ENCODE results near the gene CPTP. TPM values are rescaled to one million over a fixed set of nuclear protein-coding genes. Genes with fewer than 3 reads are reported as not detected.

Gene CPTP
- 52.2 TPM for total RNA-seq (2021; ENCODE audit: unreplicated experiment)
- 54.5 TPM for polyA plus RNA-seq (2012; ENCODE audit: insufficient read length)
- percentile 55 among the genes with signal in this experiment for Bru-seq, nascent RNA
- BruChase-seq, experiment 1, labeled RNA remaining after a 2-hour chase = percentile 64 among the genes with signal in this experiment
- percentile 78 among the genes with signal in this experiment for BruChase-seq, experiment 2, labeled RNA remaining after a 6-hour chase
- long read RNA-seq, transcript CPTP-202 (2 exons, 1,101 nt) = minor isoform, 5 of 62 reads
- long read RNA-seq, transcript CPTP-201 (3 exons, 2,190 nt) = major isoform, 35 of 62 reads
- long read RNA-seq, partial matches to known transcripts = 0 of 62 reads
- long read RNA-seq, other reads (novel, unspliced or antisense) = 20 of 62 reads

- intact Hi-C loops (cut with micrococcal nuclease; ENCODE audit: unreplicated experiment) = no loop called here
These were observed at the start of gene CPTP, which contains the start of gene INTS11 for GRCh38 chr1:1324524-1325287. Gene CPTP (plus strand): TSS chr1:1324802. CDS start chr1:1326911, 2,109 bp downstream. Gene INTS11 (minus strand): TSS chr1:1324660. CDS start chr1:1324608, 52 bp downstream.

More at GRCh38 chr1:1324524-1325287, at the start of gene CPTP, which contains the start of gene INTS11:
- Histone ChIP-seq H3K4me1 (ENCODE audit: control insufficient read depth, insufficient read depth, low read length) (peaks cover 31% of the 10 kb centered on the region), H3K9me3 (ENCODE audit: control insufficient read depth, insufficient read depth, low read depth, low read length) (no peaks in the 10 kb centered on the region), H3K27me3 (ENCODE audit: control insufficient read depth, insufficient read depth, low read length) (no peaks in the 10 kb centered on the region), H3K4me3 (ENCODE audit: low read depth in 2 of 2, low read length in 2 of 2) (peak within 1 kb of the TSS; percentile 83 to 87), H3K27ac (ENCODE audit: low read length) (peak within 1 kb of the TSS; percentile 91), H3K36me3 (ENCODE audit: control insufficient read depth, insufficient read depth, low read length) (no peaks in the 10 kb centered on the region; the same call in none of the 2 replicates)
- in situ Hi-C loops (cut with HindIII; ENCODE audit: low pct_unique_long_range_greater_than_20kb, low sequenced_read_pairs) = no loop called here
- BruUV-seq (replicated peaks) = no TSS peak
- peak; percentile 84 for ATAC-seq
- no peak for DNase-seq (ENCODE audit: low read depth, low spot score)
- ChIA-PET CTCF (interaction anchor here (1.2 kb wide), 1 partner anchor 117 kb away, joined by 3 read pairs; no protein-coding TSS in a partner anchor), POLR2A (no interaction called here)
- TF ChIP-seq TCF7L2 (IDR thresholded peaks at IDR 0.05; ENCODE audit: low read depth, low read length) = no peak
- TF ChIP-seq, protein P1, sequence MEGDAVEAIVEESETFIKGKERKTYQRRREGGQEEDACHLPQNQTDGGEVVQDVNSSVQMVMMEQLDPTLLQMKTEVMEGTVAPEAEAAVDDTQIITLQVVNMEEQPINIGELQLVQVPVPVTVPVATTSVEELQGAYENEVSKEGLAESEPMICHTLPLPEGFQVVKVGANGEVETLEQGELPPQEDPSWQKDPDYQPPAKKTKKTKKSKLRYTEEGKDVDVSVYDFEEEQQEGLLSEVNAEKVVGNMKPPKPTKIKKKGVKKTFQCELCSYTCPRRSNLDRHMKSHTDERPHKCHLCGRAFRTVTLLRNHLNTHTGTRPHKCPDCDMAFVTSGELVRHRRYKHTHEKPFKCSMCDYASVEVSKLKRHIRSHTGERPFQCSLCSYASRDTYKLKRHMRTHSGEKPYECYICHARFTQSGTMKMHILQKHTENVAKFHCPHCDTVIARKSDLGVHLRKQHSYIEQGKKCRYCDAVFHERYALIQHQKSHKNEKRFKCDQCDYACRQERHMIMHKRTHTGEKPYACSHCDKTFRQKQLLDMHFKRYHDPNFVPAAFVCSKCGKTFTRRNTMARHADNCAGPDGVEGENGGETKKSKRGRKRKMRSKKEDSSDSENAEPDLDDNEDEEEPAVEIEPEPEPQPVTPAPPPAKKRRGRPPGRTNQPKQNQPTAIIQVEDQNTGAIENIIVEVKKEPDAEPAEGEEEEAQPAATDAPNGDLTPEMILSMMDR (IDR thresholded peaks at IDR 0.05) = no peak
- TF ChIP-seq POLR2AphosphoS5 (IDR thresholded peaks at IDR 0.05; ENCODE audit: low read depth, low read length) = peak; percentile 86
- no peak for TF ChIP-seq SIN3A (IDR thresholded peaks at IDR 0.05; ENCODE audit: borderline replicate concordance, insufficient read depth, low read depth, low read length)
- TF ChIP-seq REST (IDR thresholded peaks at IDR 0.05; ENCODE audit: insufficient read depth in 1 of 2, low read depth in 2 of 2, low read length in 1 of 2) = 0 out of 4 replicates have a peak, but pooled peaks of 1 of the 2 experiments have one; percentile 2
